Osteocyte (in vitro differentiated cells): ENCODE data around the gene GNAL. TPM values are rescaled to one million over a fixed set of nuclear protein-coding genes. Genes with fewer than 3 reads are reported as not detected.

ENCODE experiments used
- DNase-seq: peaks from one replicate; pipeline ENCODE4 v3.0.0; 2021; ENCODE audit warnings: mixed read lengths; ENCODE audit not compliant: unreplicated experiment; ENCODE audit errors: extremely low spot score
- H3K27ac Mint-ChIP-seq: one replicate; pipeline ENCODE4 v1.8.0; 2021; ENCODE audit warnings: mild to moderate bottlenecking, mixed read lengths; ENCODE audit not compliant: unreplicated experiment
- H3K27me3 Mint-ChIP-seq: one replicate; pipeline ENCODE4 v1.8.0; 2021; ENCODE audit warnings: mixed read lengths; ENCODE audit not compliant: unreplicated experiment
- H3K36me3 Mint-ChIP-seq: one replicate; pipeline ENCODE4 v1.8.0; 2021; ENCODE audit warnings: mixed read lengths; ENCODE audit not compliant: unreplicated experiment
- H3K4me1 Mint-ChIP-seq: one replicate; pipeline ENCODE4 v1.8.0; 2021; ENCODE audit warnings: mixed read lengths; ENCODE audit not compliant: unreplicated experiment
- H3K4me3 Mint-ChIP-seq: one replicate; pipeline ENCODE4 v1.8.0; 2021; ENCODE audit warnings: mild to moderate bottlenecking, moderate library complexity, mixed read lengths; ENCODE audit not compliant: unreplicated experiment
- H3K9me3 Mint-ChIP-seq: one replicate; pipeline ENCODE4 v1.8.0; 2021; ENCODE audit warnings: mixed read lengths; ENCODE audit not compliant: unreplicated experiment
- CTCF ChIP-seq: fragments of 200-600 bp; sonication (generic); IDR thresholded peaks from 2 replicates; pipeline ENCODE4 v1.5.0; 2021; ENCODE audit warnings: antibody characterized with exemption, mild to moderate bottlenecking, moderate library complexity
- total RNA-seq: library from RNA; stranded (reverse); gene quantifications from 2 replicates; pipeline ENCODE4 v1.2.1, GENCODE V29; 2021

GNAL gene
- total RNA-seq, 1 donor from 2014 or later, result 1.2 TPM

GRCh38 chr18:11861583-11862288 is 172.7 kb downstream of the GNAL start:
- Mint-ChIP-seq H3K9me3 (no peaks in the 10 kb centered on the region), H3K27ac (no peak overlapping the region), H3K27me3 (peaks cover 5% of the 10 kb centered on the region), H3K36me3 (no peaks in the 10 kb centered on the region), H3K4me1 (peaks cover 45% of the 10 kb centered on the region), H3K4me3 (no peak overlapping the region)
- no peak for TF ChIP-seq CTCF
- DNase-seq, result no peak

GRCh38 chr18:11862468-11863137 is 173.5 kb downstream of the GNAL start:
- peaks cover 5% of the 10 kb centered on the region for H3K27me3 Mint-ChIP-seq
- no peak overlapping the region for H3K27ac Mint-ChIP-seq
- TF ChIP-seq CTCF, result no peak
- no peak for DNase-seq
- H3K9me3 Mint-ChIP-seq, result no peaks in the 10 kb centered on the region
- H3K4me3 Mint-ChIP-seq, result no peak overlapping the region
- H3K36me3 Mint-ChIP-seq, result no peaks in the 10 kb centered on the region
- H3K4me1 Mint-ChIP-seq, result peaks cover 37% of the 10 kb centered on the region

GRCh38 chr18:11864471-11864870 is 175.4 kb downstream of the GNAL start:
- no peaks in the 10 kb centered on the region for H3K9me3 Mint-ChIP-seq
- H3K4me1 Mint-ChIP-seq, result peaks cover 18% of the 10 kb centered on the region
- H3K27ac Mint-ChIP-seq, result no peak overlapping the region
- H3K27me3 Mint-ChIP-seq, result peaks cover 5% of the 10 kb centered on the region
- DNase-seq, result no peak
- H3K36me3 Mint-ChIP-seq, result no peaks in the 10 kb centered on the region
- no peak overlapping the region for H3K4me3 Mint-ChIP-seq
- TF ChIP-seq CTCF, result no peak

DNA sequence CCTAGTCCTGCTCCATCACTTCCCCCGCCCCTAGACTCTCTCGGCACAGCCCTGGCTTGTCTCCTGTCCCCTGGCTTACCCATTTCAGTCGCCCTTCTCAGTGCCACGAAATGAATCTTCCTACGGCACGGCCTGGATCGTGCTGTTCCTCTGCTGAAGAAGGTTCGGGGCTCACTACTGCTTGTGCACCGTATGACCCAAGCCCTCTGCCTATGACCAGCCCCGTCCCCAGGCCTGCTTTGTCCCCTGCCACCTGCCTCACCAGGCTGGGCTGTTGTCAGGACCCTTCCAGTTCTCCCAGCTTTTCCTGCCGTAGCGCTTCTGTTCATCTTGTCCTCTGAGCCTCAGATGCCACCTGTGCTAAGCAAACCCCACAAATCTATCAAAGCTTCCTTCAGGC is 176.0 kb downstream of the GNAL start:
- no peak overlapping the region for H3K4me3 Mint-ChIP-seq
- peaks cover 15% of the 10 kb centered on the region for H3K4me1 Mint-ChIP-seq
- no peak for TF ChIP-seq CTCF
- no peak for DNase-seq
- no peaks in the 10 kb centered on the region for H3K36me3 Mint-ChIP-seq
- no peak overlapping the region for H3K27ac Mint-ChIP-seq
- H3K9me3 Mint-ChIP-seq, result no peaks in the 10 kb centered on the region
- H3K27me3 Mint-ChIP-seq, result peaks cover 5% of the 10 kb centered on the region

- no peak overlapping the region for H3K4me3 Mint-ChIP-seq
- H3K27ac Mint-ChIP-seq, result no peak overlapping the region
- no peaks in the 10 kb centered on the region for H3K36me3 Mint-ChIP-seq
Observed at GRCh38 chr18:11866329-11866728, 177.3 kb downstream of the GNAL start.

More at GRCh38 chr18:11866329-11866728, 177.3 kb downstream of the GNAL start:
- H3K4me1 Mint-ChIP-seq, result peaks cover 9% of the 10 kb centered on the region
- H3K9me3 Mint-ChIP-seq, result no peaks in the 10 kb centered on the region
- peaks cover 5% of the 10 kb centered on the region for H3K27me3 Mint-ChIP-seq
- no peak for DNase-seq
- TF ChIP-seq CTCF, result no peak
